GM12878 (cell line): ENCODE results near the gene SEC16B. TPM values are rescaled to one million over a fixed set of nuclear protein-coding genes. Genes with fewer than 3 reads are reported as not detected.

Experiments
- ATAC-seq: fragments of 200-7000 bp; cut with Tn5 transposase; 3 replicates; pipeline ENCODE4 v1.9.1; 2020; ENCODE audit warnings: mild to moderate bottlenecking, moderate library complexity
- BruUV-seq: library from RNA; stranded (reverse); fragments of 400-500 nt; replicated peaks from 2 replicates; lab custom pipeline; 2021; lab: Mats Ljungman, UMichigan
- CTCF ChIA-PET: fragments of 300-600 bp; sonication (Branson Sonifier 250); formaldehyde crosslinking; extraction: SDS; loops from one replicate; lab custom pipeline; 2021; ENCODE audit warnings: inconsistent platforms; lab: Yijun Ruan, JAX
- POLR2A ChIA-PET: fragments of 350-600 bp; formaldehyde crosslinking; extraction: SDS; loops from one replicate; lab custom pipeline; 2021; ENCODE audit warnings: inconsistent platforms; lab: Charles Lee
- RAD21 ChIA-PET: fragments of 300-600 bp; sonication (Branson Sonifier 250); formaldehyde crosslinking; loops from one replicate; lab custom pipeline; 2023; ENCODE audit warnings: antibody characterized with exemption; ENCODE audit not compliant: unreplicated experiment; lab: Charles Lee
- SMC1A ChIA-PET: fragments of 300-600 bp; sonication (Branson Sonifier 250); formaldehyde crosslinking; loops from one replicate; lab custom pipeline; 2023; ENCODE audit not compliant: unreplicated experiment, uncharacterized antibody; lab: Charles Lee
- DNase-seq: peaks from one replicate; pipeline ENCODE4 v3.0.0-alpha.2; 2011; ENCODE audit warnings: low read depth, low spot score
- FAIRE-seq: peaks from 3 replicates; lab custom pipeline; 2011; peaks lifted over from hg19 to GRCh38; lab: Jason Lieb, UNC
- H2AFZ ChIP-seq: 2 replicates; pipeline ENCODE4 v1.6.0; 2011; ENCODE audit warnings: low read depth, low read length, control low read depth; ENCODE audit not compliant: control insufficient read depth
- H3K27ac ChIP-seq: 2 replicates; pipeline ENCODE4 v1.5.1; 2011; ENCODE audit warnings: control low read depth; ENCODE audit not compliant: control insufficient read depth, insufficient read depth
- H3K27me3 ChIP-seq, 2 experiments: replicated peaks in 1 of 2; 2 replicates each; pipeline versions ENCODE4 v1.6.0 to v1.6.1; 2011; ENCODE audit warnings: low read length in 1 of 2; ENCODE audit not compliant: control insufficient read depth in 2 of 2, insufficient read depth in 2 of 2
- H3K36me3 ChIP-seq, 2 experiments: 2 replicates each; pipeline ENCODE4 v1.5.1; 2011; ENCODE audit warnings: low read length in 1 of 2; ENCODE audit not compliant: control insufficient read depth in 2 of 2, insufficient read depth in 2 of 2
- H3K4me1 ChIP-seq: 2 replicates; pipeline ENCODE4 v1.6.1; 2011; ENCODE audit warnings: mild to moderate bottlenecking, low read length, moderate library complexity, mixed read lengths; ENCODE audit not compliant: control insufficient read depth, insufficient read depth
- H3K4me2 ChIP-seq: 2 replicates; pipeline ENCODE4 v1.6.0; 2011; ENCODE audit warnings: control low read depth; ENCODE audit not compliant: control insufficient read depth, insufficient read depth
- H3K4me3 ChIP-seq: fragments of 200-600 bp; sonication (generic); 2 replicates; pipeline ENCODE4 v1.5.1; 2016
- H3K79me2 ChIP-seq: 2 replicates; pipeline ENCODE4 v1.6.0; 2011; ENCODE audit warnings: low read length; ENCODE audit not compliant: control insufficient read depth, insufficient read depth
- H3K9ac ChIP-seq: 2 replicates; pipeline ENCODE4 v1.8.0; 2011; ENCODE audit warnings: low read length, control low read depth, mixed read lengths; ENCODE audit not compliant: control insufficient read depth, insufficient read depth
- H3K9me3 ChIP-seq: replicated peaks from 3 replicates; pipeline ENCODE4 v1.5.1; 2011; ENCODE audit warnings: mild to moderate bottlenecking, low read length; ENCODE audit not compliant: control insufficient read depth, insufficient read depth
- H4K20me1 ChIP-seq: 2 replicates; pipeline ENCODE4 v1.6.0; 2011; ENCODE audit not compliant: control insufficient read depth, insufficient read depth
- ATF7 ChIP-seq: fragments of 450-650 bp; IDR thresholded peaks from 2 replicates; pipeline ENCODE4 v1.6.1; 2016; ENCODE audit warnings: low read depth, mild to moderate bottlenecking
- BRCA1 ChIP-seq: IDR thresholded peaks from 2 replicates; pipeline ENCODE4 v1.6.1; 2011; ENCODE audit warnings: low read depth, low read length, improper control_type of control experiment
- E4F1 ChIP-seq: fragments of 450-650 bp; IDR thresholded peaks from 2 replicates; pipeline ENCODE4 v1.6.1; 2018; ENCODE audit warnings: borderline replicate concordance, mild to moderate bottlenecking; ENCODE audit not compliant: partially characterized antibody
- EP300 ChIP-seq, 2 experiments: fragments of 150-350 bp in 1 of 2; IDR thresholded peaks; 2 replicates each; pipeline ENCODE4 v1.6.1; 2011 to 2012; ENCODE audit warnings: low read depth in 2 of 2, low read length in 2 of 2, borderline replicate concordance in 1 of 2, improper control_type of control experiment in 1 of 2, inconsistent platforms in 1 of 2; ENCODE audit not compliant: control insufficient read depth in 1 of 2
- IRF4 ChIP-seq: IDR thresholded peaks from 2 replicates; pipeline ENCODE4 v1.6.1; 2011; ENCODE audit warnings: low read depth, low read length
- JUND ChIP-seq: IDR thresholded peaks from 2 replicates; pipeline ENCODE4 v1.6.1; 2012; ENCODE audit warnings: low read depth, mild to moderate bottlenecking, low read length, improper control_type of control experiment, moderate library complexity
- KLF5 ChIP-seq: fragments of 450-650 bp; IDR thresholded peaks from 2 replicates; pipeline ENCODE4 v1.6.1; 2014; ENCODE audit warnings: mild to moderate bottlenecking; ENCODE audit not compliant: partially characterized antibody
- MTA3 ChIP-seq: IDR thresholded peaks from 2 replicates; pipeline ENCODE4 v1.6.1; 2012; ENCODE audit warnings: low read length, inconsistent platforms, borderline replicate concordance
- MYB ChIP-seq: fragments of 150-350 bp; IDR thresholded peaks from 2 replicates; pipeline ENCODE4 v1.6.1; 2014; ENCODE audit warnings: mild to moderate bottlenecking, low read depth, low read length, borderline replicate concordance
- NBN ChIP-seq: fragments of 450-650 bp; IDR thresholded peaks from 2 replicates; pipeline ENCODE4 v1.6.1; 2016
- NFXL1 ChIP-seq: fragments of 450-650 bp; IDR thresholded peaks from 2 replicates; pipeline ENCODE4 v1.6.1; 2017; ENCODE audit warnings: antibody characterized with exemption, mild to moderate bottlenecking, borderline replicate concordance
- RAD51 ChIP-seq: fragments of 450-650 bp; IDR thresholded peaks from 2 replicates; pipeline ENCODE4 v1.6.1; 2016; ENCODE audit warnings: moderate library complexity, mild to moderate bottlenecking, inconsistent platforms
- RB1 ChIP-seq: fragments of 450-650 bp; formaldehyde crosslinking; IDR thresholded peaks from 2 replicates; pipeline ENCODE4 v1.6.1; 2017; ENCODE audit warnings: mild to moderate bottlenecking, borderline replicate concordance
- SREBF1 ChIP-seq: IDR thresholded peaks from 2 replicates; pipeline ENCODE4 v1.6.1; 2012; ENCODE audit warnings: mild to moderate bottlenecking, low read length
- STAT3 ChIP-seq: IDR thresholded peaks from 2 replicates; pipeline ENCODE4 v1.6.1; 2011; ENCODE audit warnings: low read depth, low read length, improper control_type of control experiment
- SUPT20H ChIP-seq: IDR thresholded peaks from 2 replicates; pipeline ENCODE4 v1.6.1; 2011; ENCODE audit warnings: low read depth, mild to moderate bottlenecking, low read length, moderate library complexity, borderline replicate concordance; ENCODE audit not compliant: control insufficient read depth
- TBL1XR1 ChIP-seq: IDR thresholded peaks from 2 replicates; pipeline ENCODE4 v1.6.1; 2012; ENCODE audit warnings: low read depth, low read length, improper control_type of control experiment
- TCF12 ChIP-seq: IDR thresholded peaks from 2 replicates; pipeline ENCODE4 v1.6.1; 2011; ENCODE audit warnings: low read depth, mild to moderate bottlenecking, low read length
- TCF7 ChIP-seq: IDR thresholded peaks from 2 replicates; pipeline ENCODE4 v1.6.1; 2014; ENCODE audit warnings: antibody characterized with exemption, borderline replicate concordance
- YY1 ChIP-seq: IDR thresholded peaks from 2 replicates; pipeline ENCODE4 v1.6.1; 2011; ENCODE audit warnings: low read depth, mild to moderate bottlenecking, low read length
- ZSCAN29 ChIP-seq: fragments of 450-650 bp; IDR thresholded peaks from 2 replicates; pipeline ENCODE4 v1.6.1; 2017; ENCODE audit warnings: mild to moderate bottlenecking, moderate library complexity
- WGBS: methylation state at CpG from one replicate; pipeline ENCODE4 v1.1.6; 2016; ENCODE audit warnings: low lambda C conversion rate; ENCODE audit not compliant: insufficient replicate concordance, insufficient coverage; ENCODE audit errors: missing lambda C conversion rate; 5-methylcytosine and 5-hydroxymethylcytosine counted together
- in situ Hi-C: fragments of 300-500 bp; cut with MboI; formaldehyde crosslinking; loops from 9 replicates; pipeline ENCODE4 v1.14.3; 2018; ENCODE audit warnings: mixed read lengths
- intact Hi-C: fragments of 100-400 bp; cut with micrococcal nuclease; formaldehyde crosslinking; loops from one replicate; pipeline ENCODE4 v1.14.2; 2022; ENCODE audit not compliant: unreplicated experiment
- polyA plus RNA-seq, 11 experiments: library from polyadenylated mRNA; depleted of rRNA in 4 of 11; unstranded in 6 of 11; stranded (reverse) in 5 of 11; fragments of >200 nt; fragmentation: Nextera tagmentation in 4 of 11; fragmentation: Illumina TruSeq in 1 of 11; extraction: Ambion mirVana in 4 of 11; extraction: Trizol in 1 of 11; gene quantifications; 1 replicate in 1 of 11; 2 replicates in 10 of 11; pipeline versions ENCODE4 v1.2.1 to v1.2.3, GENCODE V29; 2011 to 2016; ENCODE audit warnings: inconsistent platforms in 2 of 11, missing spikeins in 2 of 11, low read depth in 1 of 11
- total RNA-seq, 4 experiments: library from RNA; depleted of rRNA in 3 of 4; stranded (reverse); fragments of >200 nt in 3 of 4; fragmentation: Illumina TruSeq in 1 of 4; extraction: Trizol in 1 of 4; gene quantifications; 2 replicates each; pipeline versions ENCODE4 v1.2.1 to v1.2.3, GENCODE V29; 2013 to 2021

SEC16B gene
- total and polyA plus RNA-seq, 10 of the 15 experiments (the other 5 are each of a cell fraction or from before 2014, with no cell fraction given) = 0.10 to 0.94 (median 0.17) TPM; not detected in 2

DNA sequence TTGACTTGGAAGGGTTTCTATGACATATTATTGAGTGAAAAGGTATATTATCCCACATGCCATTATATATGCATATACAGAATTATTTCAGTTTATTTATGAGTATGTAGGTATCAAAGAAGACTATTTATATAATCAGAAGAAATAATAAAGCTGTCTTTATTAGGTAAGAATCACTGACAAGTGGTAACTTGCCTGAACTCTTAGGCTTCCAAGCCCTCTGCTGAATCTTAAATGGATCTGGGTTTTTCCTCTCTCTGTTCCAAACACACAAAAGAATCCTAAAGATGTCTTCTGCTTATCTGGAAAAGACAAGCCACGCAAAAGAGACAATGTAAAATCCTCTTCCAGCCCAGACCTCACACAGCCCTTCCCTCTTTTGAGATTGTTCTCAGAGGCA, 14.9 kb upstream of the SEC16B start:
- in situ Hi-C loops = no loop called here

DNA sequence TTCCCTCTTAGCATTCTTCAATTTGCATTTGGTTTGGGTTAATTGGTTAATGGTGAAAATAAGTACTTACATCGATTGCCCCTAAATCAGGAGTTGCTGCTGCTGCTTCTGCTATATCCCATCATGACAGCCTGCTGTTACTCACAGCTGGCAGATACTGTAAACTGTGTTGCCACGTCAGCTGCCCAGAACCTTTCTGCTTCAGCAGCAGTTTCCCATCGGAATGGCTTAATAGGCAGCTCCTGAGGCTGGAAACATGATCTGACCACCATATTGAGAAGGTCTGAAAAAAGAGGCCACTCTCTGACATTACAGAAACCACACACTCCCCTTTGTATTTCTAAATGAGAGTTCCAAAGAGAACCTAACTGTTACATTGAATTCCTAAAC, 14.3 kb upstream of the SEC16B start:
- Histone ChIP-seq H2AFZ (no peak overlapping the region), H3K36me3 (no peaks in the 10 kb centered on the region), H3K4me1 (no peaks in the 10 kb centered on the region), H3K4me2 (no peak overlapping the region), H3K9ac (no peak overlapping the region), H3K27me3 (no peaks in the 10 kb centered on the region), H3K79me2 (no peaks in the 10 kb centered on the region), H3K27ac (no peak overlapping the region), H3K9me3 (no peaks in the 10 kb centered on the region), H4K20me1 (no peaks in the 10 kb centered on the region), H3K4me3 (no peak overlapping the region)
- in situ Hi-C loops = no loop called here
- ATAC-seq (no peak), FAIRE-seq (no peak), DNase-seq (no peak)
- SMC1A ChIA-PET = no interaction called here
- POLR2A ChIA-PET = no interaction called here
- 9% methylated on average over 3 of the region's 3 CpGs for WGBS
- RAD21 ChIA-PET = no interaction called here
- CTCF ChIA-PET = no interaction called here
- BruUV-seq = no TSS peak
- intact Hi-C loops = no loop called here
- TF ChIP-seq BRCA1 (no peak), IRF4 (no peak), JUND (no peak), TBL1XR1 (no peak), E4F1 (no peak), TCF12 (no peak), YY1 (peak; percentile 83), STAT3 (no peak), SREBF1 (no peak), TCF7 (no peak)

More for the DNA sequence above, 14.9 kb upstream of the SEC16B start:
- Histone ChIP-seq H3K9me3 (no peaks in the 10 kb centered on the region), H3K36me3 (no peaks in the 10 kb centered on the region), H3K4me3 (no peak overlapping the region), H3K27ac (no peak overlapping the region), H4K20me1 (no peaks in the 10 kb centered on the region), H3K9ac (no peak overlapping the region), H3K79me2 (no peaks in the 10 kb centered on the region), H3K4me2 (no peak overlapping the region), H3K4me1 (no peaks in the 10 kb centered on the region), H2AFZ (no peak overlapping the region), H3K27me3 (no peaks in the 10 kb centered on the region)
- ChIA-PET POLR2A (no interaction called here), RAD21 (no interaction called here), SMC1A (no interaction called here), CTCF (no interaction called here)
- 8% methylated on average over 1 of the region's 1 CpG for WGBS
- no peak for TF ChIP-seq SUPT20H
- no peak for TF ChIP-seq ZSCAN29
- no peak for TF ChIP-seq MYB
- TF ChIP-seq RB1 = no peak
- TF ChIP-seq MTA3 = no peak
- TF ChIP-seq RAD51 = no peak
- TF ChIP-seq NFXL1 = no peak
- no peak for TF ChIP-seq TCF12
- TF ChIP-seq NBN = no peak
- TF ChIP-seq EP300 (IDR thresholded peaks at IDR 0.05; ENCODE audit: borderline replicate concordance in 1 of 2, control insufficient read depth in 1 of 2, low read depth in 2 of 2, low read length in 2 of 2) = no peak
- no peak for TF ChIP-seq KLF5
- no peak for TF ChIP-seq ATF7
- FAIRE-seq = no peak
- ATAC-seq = no peak
- BruUV-seq = no TSS peak
- intact Hi-C loops = no loop called here
- DNase-seq = no peak
